Gastroesophageal sphincter (tissue), 3 donors: ENCODE data around the gene SDC1.

ENCODE experiments used
- CTCF ChIP-seq, 4 experiments: fragments of 200-600 bp in 2 of 4; fragments of 450-650 bp in 2 of 4; sonication (generic) in 1 of 4; IDR thresholded peaks; one replicate each; pipeline ENCODE4 v1.5.1; 2017 to 2019; ENCODE audit warnings: antibody characterized with exemption in 4 of 4, mild to moderate bottlenecking in 2 of 4, moderate library complexity in 2 of 4
- EP300 ChIP-seq: sonication (generic); formaldehyde crosslinking; IDR thresholded peaks from one replicate; pipeline ENCODE4 v1.6.1; 2017; ENCODE audit warnings: antibody characterized with exemption, mild to moderate bottlenecking
- POLR2A ChIP-seq, 2 donors: fragments of 450-650 bp; IDR thresholded peaks; one replicate each; pipeline ENCODE4 v1.6.1; 2017; ENCODE audit warnings: antibody characterized with exemption in 2 of 2, mild to moderate bottlenecking in 2 of 2, moderate library complexity in 1 of 2
- POLR2AphosphoS5 ChIP-seq: sonication (generic); formaldehyde crosslinking; IDR thresholded peaks from one replicate; pipeline ENCODE4 v1.6.1; 2017; ENCODE audit warnings: antibody characterized with exemption

- TF ChIP-seq CTCF (IDR thresholded peaks at IDR 0.05): no peak
- no peak for TF ChIP-seq POLR2AphosphoS5
- no peak for TF ChIP-seq POLR2A (IDR thresholded peaks at IDR 0.05)
- no peak for TF ChIP-seq EP300
Observed at GRCh38 chr2:20177556-20178248, 47.2 kb downstream of the SDC1 start.
